Large intestine (tissue), 3 donors: ENCODE measurements around the gene MCEMP1. TPM values are rescaled to one million over a fixed set of nuclear protein-coding genes. Genes with fewer than 3 reads are reported as not detected.
A peak's percentile ranks its signal among the peaks of the same experiment; 100 is the strongest.
"Not testable (repeated sequence)": the region's sequence is repeated elsewhere in the genome, so short reads cannot be mapped to it uniquely, and the experiment has no call there.

Experiments used
- DNase-seq, 2 donors: peaks; one replicate each; pipeline versions ENCODE4 v3.0.0 to v3.0.0-alpha.2; 2013
- H3K27ac ChIP-seq: one replicate; pipeline ENCODE4 v1.5.1; 2013; ENCODE audit warnings: low read length
- H3K27me3 ChIP-seq: 2 replicates; pipeline ENCODE4 v1.6.1; 2013; ENCODE audit warnings: low read length; ENCODE audit not compliant: control insufficient read depth, insufficient read depth
- H3K36me3 ChIP-seq: 2 replicates; pipeline ENCODE4 v1.6.1; 2013; ENCODE audit warnings: low read length; ENCODE audit not compliant: control insufficient read depth, insufficient read depth
- H3K4me1 ChIP-seq: one replicate; pipeline ENCODE4 v1.6.1; 2013; ENCODE audit warnings: low read length; ENCODE audit not compliant: control insufficient read depth, insufficient read depth
- H3K4me3 ChIP-seq: one replicate; pipeline ENCODE4 v1.5.1; 2013; ENCODE audit warnings: low read length
- H3K9me3 ChIP-seq: one replicate; pipeline ENCODE4 v1.6.1; 2013; ENCODE audit warnings: mild to moderate bottlenecking, low read depth, low read length, moderate library complexity; ENCODE audit not compliant: control insufficient read depth
- WGBS: methylation state at CpG from one replicate; pipeline ENCODE4 v1.1.5; 2013; ENCODE audit warnings: low lambda C conversion rate; ENCODE audit not compliant: insufficient coverage; 5-methylcytosine and 5-hydroxymethylcytosine counted together
- polyA plus RNA-seq: library from polyadenylated mRNA; unstranded; fragments of 120-200 nt; gene quantifications from one replicate; pipeline ENCODE4 v1.2.1, GENCODE V29; 2013

MCEMP1 gene
- polyA plus RNA-seq, 1 donor = 0.06 TPM

DNA sequence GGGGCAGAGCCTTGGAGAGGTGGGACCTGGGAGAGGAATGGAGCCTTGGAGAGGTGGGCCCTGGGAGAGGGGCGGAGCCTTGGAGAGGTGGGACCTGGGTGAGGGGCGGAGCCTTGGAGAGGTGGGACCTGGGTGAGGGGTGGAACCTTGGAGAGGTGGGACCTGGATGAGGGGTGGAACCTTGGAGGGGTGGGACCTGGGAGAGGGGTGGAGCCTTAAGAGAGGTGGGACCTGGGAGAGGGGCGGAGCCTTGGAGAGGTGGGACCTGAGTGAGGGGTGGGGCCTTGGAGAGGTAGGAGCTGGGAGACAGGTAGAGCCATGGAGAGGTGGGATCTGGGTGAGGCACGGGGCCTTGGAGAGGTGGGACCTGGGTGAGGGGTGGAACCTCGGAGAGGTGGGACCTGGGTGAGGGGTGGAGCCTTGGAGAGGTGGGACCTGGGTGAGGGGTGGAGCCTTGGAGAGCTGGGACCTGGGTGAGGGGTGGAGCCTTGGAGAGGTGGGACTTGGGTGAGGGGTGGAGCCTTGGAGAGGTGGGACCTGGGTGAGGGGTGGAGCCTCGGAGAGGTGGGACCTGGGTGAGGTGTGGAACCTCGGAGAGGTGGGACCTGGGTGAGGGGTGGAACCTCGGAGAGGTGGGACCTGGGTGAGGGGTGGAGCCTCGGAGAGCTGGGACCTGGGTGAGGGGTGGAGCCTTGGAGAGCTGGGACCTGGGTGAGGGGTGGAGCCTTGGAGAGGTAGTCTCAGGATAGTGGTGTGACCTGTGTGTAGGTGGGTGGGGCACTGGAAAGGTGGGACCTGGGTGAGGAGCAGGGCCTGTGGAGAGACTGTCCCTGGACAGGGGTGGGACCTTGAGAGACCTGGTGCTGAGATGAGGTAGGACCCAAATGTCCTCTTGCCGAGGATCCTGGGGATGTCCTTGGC is 33.0 kb upstream of the MCEMP1 start:
- peak in 1 of 2 donors; percentile 35 for DNase-seq
- H3K9me3 ChIP-seq, H3K4me1 ChIP-seq, H3K27ac ChIP-seq, H3K27me3 ChIP-seq, H3K4me3 ChIP-seq: not testable (repeated sequence)
- no CpG with 5 or more reads among the region's 10 CpGs for WGBS
- H3K36me3 ChIP-seq = peaks cover 28% of the 10 kb centered on the region

DNA sequence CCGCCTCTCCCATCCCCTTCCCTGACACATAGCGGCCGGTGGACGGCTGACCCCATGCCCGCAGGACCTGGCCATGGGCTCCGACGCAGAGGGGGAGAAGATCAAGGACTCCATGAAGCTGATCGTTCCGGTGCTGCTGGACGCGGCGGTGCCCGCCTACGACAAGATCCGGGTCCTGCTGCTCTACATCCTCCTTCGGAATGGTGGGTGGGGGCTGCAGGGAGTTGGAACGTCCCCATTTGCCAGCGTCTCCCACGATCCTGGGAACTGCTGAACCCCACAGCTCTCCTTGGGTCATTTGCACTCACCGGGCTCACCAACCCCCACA is 32.4 kb upstream of the MCEMP1 start:
- WGBS = no CpG with 5 or more reads among the region's 20 CpGs
- Histone ChIP-seq H3K9me3 (no peaks in the 10 kb centered on the region), H3K4me1 (no peaks in the 10 kb centered on the region), H3K27me3 (no peaks in the 10 kb centered on the region), H3K36me3 (peaks cover 25% of the 10 kb centered on the region), H3K4me3 (no peak overlapping the region), H3K27ac (no peak overlapping the region)
- DNase-seq = no peak

DNA sequence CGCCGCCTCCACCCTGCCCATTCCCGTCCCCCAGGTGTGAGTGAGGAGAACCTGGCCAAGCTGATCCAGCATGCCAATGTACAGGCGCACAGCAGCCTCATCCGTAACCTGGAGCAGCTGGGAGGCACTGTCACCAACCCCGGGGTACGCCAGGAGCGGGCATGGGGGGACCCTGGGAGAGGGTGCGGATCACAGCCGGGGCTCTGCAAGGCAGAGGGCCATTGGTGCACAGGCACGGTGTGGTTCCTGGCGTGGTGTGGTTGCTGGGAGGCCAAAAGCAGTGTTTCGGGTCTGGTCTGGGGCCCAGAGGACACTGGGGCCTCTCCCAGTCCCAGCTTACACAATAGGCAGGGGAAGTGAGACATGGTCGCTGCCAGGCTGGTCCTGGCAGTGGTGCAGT is 31.7 kb upstream of the MCEMP1 start:
- H3K4me3 ChIP-seq = no peak overlapping the region

DNA sequence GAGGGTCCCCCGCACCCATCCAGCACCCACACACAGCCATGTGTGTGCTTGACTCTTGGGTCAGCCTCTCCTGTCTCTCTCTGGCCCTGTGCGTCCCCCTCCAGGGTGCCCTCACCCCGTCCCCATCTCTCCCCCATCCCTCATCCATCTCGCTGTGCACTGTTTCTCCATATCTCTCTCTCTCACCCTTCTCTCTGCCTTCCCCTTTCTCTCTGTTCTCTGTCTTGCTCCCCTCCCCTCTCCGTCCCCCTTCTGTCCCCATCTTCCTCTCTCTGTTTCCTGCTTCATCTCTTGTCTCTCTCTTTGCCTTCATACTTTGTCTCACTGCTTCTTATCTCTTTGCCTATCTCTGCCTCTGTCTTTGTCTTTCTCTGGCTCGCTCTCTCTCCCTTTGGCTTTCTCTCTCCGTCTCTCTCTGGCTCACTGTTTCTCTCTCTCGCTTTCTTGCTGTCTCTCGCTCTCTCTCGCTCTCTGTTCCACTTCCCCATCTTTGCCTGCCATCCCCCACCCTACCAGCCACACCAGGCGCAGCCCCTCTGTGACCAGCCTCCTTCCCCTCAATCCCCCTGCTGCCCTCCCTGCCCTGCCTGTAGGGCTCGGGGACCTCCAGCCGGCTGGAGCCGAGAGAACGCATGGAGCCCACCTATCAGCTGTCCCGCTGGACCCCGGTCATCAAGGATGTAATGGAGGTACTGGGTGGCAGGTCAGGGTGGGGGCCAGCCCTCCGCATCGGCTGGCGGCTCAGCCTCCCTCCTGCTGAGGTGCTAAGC is 31.0 kb upstream of the MCEMP1 start:
- WGBS = 76% methylated on average over 7 of the region's 20 CpGs
- no peak for DNase-seq
- Histone ChIP-seq H3K4me3 (no peak overlapping the region), H3K9me3 (no peaks in the 10 kb centered on the region), H3K27ac (no peak overlapping the region), H3K4me1 (no peaks in the 10 kb centered on the region), H3K36me3 (peaks cover 23% of the 10 kb centered on the region), H3K27me3 (no peaks in the 10 kb centered on the region)

More for the DNA sequence above, 31.7 kb upstream of the MCEMP1 start:
- no CpG with 5 or more reads among the region's 14 CpGs for WGBS
- Histone ChIP-seq H3K27ac (no peak overlapping the region), H3K27me3 (no peaks in the 10 kb centered on the region), H3K9me3 (no peaks in the 10 kb centered on the region), H3K4me1 (no peaks in the 10 kb centered on the region), H3K36me3 (peaks cover 23% of the 10 kb centered on the region)
- DNase-seq = no peak

DNA sequence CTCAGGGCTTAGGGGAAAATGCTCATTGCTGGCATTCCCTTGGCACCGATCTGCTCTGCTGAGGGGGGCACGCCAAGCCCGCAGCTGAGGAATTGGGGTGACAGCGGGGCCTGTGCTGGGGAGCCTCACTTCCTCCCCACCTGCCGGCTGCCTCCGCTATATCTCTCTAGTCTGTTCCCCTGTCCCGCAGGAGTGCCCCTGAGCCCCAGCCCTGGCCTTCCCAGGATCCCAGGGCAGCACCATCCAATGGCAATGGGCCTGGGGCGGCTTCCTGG is 30.5 kb upstream of the MCEMP1 start:
- peaks cover 22% of the 10 kb centered on the region for H3K36me3 ChIP-seq
- no peaks in the 10 kb centered on the region for H3K9me3 ChIP-seq
- no peaks in the 10 kb centered on the region for H3K4me1 ChIP-seq
- WGBS = no CpG with 5 or more reads among the region's 8 CpGs
- H3K27ac ChIP-seq = no peak overlapping the region
- DNase-seq = no peak
- H3K4me3 ChIP-seq = no peak overlapping the region
- H3K27me3 ChIP-seq = peaks cover 5% of the 10 kb centered on the region

DNA sequence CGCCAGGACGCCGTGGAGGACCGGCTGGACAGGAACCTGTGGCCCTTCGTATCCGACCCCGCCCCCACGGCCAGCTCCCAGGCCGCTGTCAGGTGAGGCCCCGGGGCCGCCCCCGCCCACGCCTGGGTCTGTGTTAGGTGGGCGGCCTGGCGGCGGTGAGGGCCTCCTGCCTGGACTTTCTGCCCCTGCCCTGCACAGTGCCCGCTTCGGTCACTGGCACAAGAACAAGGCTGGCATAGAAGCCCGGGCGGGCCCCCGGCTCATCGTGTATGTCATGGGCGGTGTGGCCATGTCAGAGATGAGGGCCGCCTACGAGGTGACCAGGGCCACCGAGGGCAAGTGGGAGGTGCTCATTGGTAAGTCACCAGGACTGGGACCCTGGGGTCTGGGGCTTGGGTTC is 29.7 kb upstream of the MCEMP1 start:
- H3K27me3 ChIP-seq = peaks cover 5% of the 10 kb centered on the region
- H3K36me3 ChIP-seq = peaks cover 21% of the 10 kb centered on the region
- H3K27ac ChIP-seq = no peak overlapping the region
- no CpG with 5 or more reads among the region's 26 CpGs for WGBS
- H3K9me3 ChIP-seq = no peaks in the 10 kb centered on the region
- no peak overlapping the region for H3K4me3 ChIP-seq
- no peaks in the 10 kb centered on the region for H3K4me1 ChIP-seq
- DNase-seq = no peak

DNA sequence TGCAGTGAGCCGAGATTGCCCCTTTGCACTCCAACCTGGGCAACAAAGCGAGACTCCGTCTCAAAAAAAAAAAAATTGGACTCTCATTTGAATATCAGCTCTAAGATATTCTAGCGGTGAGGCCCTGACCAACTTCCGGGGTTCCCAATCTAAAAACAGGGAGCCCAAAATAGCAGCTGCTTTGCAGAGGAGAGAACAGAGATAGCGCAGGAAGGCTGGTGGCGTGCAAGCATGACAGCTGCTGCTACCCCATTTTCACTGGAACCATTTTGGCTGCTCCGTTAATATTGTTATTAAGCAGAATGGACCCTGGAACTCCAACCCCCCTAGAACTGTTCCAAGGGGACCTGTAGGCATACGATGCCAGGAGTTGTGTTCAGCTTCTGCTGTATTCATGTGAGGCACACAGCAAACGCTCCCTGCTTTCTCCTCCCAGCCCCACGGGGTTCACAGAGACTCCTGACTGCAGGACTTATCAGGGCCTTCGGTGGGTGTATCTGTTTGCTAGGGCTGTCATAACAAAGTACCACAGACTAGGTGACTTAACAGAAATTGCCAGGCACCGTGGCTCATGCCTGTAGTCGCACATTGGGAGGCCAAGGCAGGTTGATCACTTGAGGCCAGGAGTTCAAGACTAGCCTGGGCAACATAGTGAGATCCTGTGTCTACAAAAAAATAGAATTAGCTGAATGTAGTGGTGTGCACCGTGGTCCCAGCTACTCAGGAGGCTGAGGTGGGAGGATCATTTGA is 28.4 kb upstream of the MCEMP1 start:
- H3K4me3 ChIP-seq = no peak overlapping the region
- peaks cover 5% of the 10 kb centered on the region for H3K27me3 ChIP-seq
- WGBS = no CpG with 5 or more reads among the region's 15 CpGs
- no peaks in the 10 kb centered on the region for H3K4me1 ChIP-seq
- H3K27ac ChIP-seq = no peak overlapping the region
- no peaks in the 10 kb centered on the region for H3K9me3 ChIP-seq
- peaks cover 16% of the 10 kb centered on the region for H3K36me3 ChIP-seq
- DNase-seq = no peak

DNA sequence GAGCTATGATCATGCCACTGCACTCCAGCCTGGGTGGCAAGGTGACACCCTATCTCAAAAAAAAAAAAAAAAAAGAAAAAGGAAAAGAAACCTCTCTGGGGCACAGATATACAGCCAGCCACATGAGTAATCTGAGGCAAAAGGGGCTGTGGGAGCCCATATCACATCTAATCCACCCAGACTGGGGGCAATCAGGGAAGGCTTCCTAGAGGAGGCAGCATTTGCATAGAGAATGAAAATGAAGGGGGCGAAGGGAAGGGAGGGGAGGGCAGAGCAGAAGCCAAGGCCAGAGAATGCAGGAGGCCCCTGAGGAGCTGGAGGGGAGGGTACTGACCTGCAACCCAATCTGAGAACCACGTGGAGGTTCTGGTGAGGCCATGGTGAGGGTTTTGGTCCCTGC is 26.7 kb upstream of the MCEMP1 start:
- H3K9me3 ChIP-seq = no peaks in the 10 kb centered on the region
- no peak overlapping the region for H3K27ac ChIP-seq
- no peak overlapping the region for H3K4me3 ChIP-seq
- no peaks in the 10 kb centered on the region for H3K4me1 ChIP-seq
- WGBS = no CpG with 5 or more reads among the region's 2 CpGs
- DNase-seq = no peak
- peaks cover 11% of the 10 kb centered on the region for H3K36me3 ChIP-seq
- H3K27me3 ChIP-seq = peaks cover 5% of the 10 kb centered on the region

DNA sequence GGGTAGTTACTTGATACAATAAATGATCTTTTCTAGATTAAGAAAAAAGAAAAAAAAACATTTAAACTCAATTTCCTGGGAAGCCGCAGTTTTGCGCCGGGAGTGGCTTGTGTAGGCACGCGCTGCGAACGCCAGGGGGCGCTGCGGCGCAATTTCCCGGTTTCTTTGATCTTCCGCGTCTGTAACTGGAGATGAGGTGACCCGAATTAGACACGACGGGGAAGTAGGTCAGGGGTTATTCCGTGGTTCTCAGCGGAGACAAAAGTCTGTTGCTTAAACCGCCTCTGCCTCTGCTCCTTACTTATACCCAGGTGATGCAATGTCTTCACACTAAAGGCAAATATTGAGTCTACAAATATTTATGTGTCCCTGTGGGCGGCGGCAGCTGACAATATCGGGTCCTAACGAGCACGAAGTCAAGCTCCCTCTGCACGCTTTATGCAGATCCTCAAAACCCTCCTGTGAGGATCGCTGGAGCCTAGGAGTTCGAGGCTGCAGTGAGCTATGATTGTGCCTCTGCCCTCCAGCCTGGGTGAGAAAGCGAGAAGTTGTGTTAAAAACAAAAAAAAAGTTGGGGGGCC is 24.7 kb upstream of the MCEMP1 start:
- DNase-seq = peak; percentile 77 to 81
- no CpG with 5 or more reads among the region's 28 CpGs for WGBS
- Histone ChIP-seq H3K36me3 (peaks cover 3% of the 10 kb centered on the region), H3K4me1 (no peaks in the 10 kb centered on the region), H3K27ac (no peak overlapping the region), H3K27me3 (peaks cover 5% of the 10 kb centered on the region), H3K4me3 (no peak overlapping the region), H3K9me3 (no peaks in the 10 kb centered on the region)

DNA sequence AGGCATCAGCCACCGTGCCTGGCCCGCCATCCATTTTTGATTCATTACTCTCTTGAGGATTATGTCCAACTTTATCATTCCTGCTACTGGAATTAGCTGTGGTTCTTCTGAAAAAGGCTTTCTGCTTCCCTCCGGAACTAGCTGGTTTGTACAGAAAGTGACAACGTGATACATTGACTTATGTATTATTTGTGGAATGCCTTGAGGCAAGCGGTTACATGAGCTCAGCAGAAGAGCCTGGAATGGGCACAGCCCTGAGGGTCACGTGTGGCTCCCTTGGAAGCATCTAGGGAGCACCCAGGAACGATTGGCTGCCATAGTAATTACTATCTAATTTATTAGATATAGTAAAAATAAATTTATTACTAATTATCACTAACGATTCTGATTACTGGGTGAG is 22.5 kb upstream of the MCEMP1 start:
- H3K36me3 ChIP-seq = no peaks in the 10 kb centered on the region
- peaks cover 5% of the 10 kb centered on the region for H3K27me3 ChIP-seq
- WGBS = 100% methylated on average over 1 of the region's 8 CpGs
- no peaks in the 10 kb centered on the region for H3K9me3 ChIP-seq
- no peak overlapping the region for H3K4me3 ChIP-seq
- H3K4me1 ChIP-seq = no peaks in the 10 kb centered on the region
- no peak for DNase-seq
- H3K27ac ChIP-seq = no peak overlapping the region
